Mammary epithelial cell (primary cell): ENCODE results near the gene DNMBP.

Experiments
- EZH2 ChIP-seq: IDR thresholded peaks from 2 replicates; pipeline ENCODE4 v1.6.1; 2012; ENCODE audit warnings: low read length, inconsistent platforms, borderline replicate concordance
- TF ChIP-seq, protein P1 (sequence below), 2 donors: IDR thresholded peaks in 1 of 2; conservative IDR thresholded peaks in 1 of 2; 2 replicates each; pipeline ENCODE4 v1.5.1; 2011 to 2012; ENCODE audit warnings: inconsistent platforms in 2 of 2, low read length in 2 of 2, mild to moderate bottlenecking in 2 of 2, control low read depth in 1 of 2, low read depth in 1 of 2; ENCODE audit not compliant: insufficient read depth in 1 of 2; ENCODE audit errors: extremely low read depth in 1 of 2

GRCh38 chr10:99894613-99895012, 115.1 kb downstream of the DNMBP start:
- TF ChIP-seq, protein P1, sequence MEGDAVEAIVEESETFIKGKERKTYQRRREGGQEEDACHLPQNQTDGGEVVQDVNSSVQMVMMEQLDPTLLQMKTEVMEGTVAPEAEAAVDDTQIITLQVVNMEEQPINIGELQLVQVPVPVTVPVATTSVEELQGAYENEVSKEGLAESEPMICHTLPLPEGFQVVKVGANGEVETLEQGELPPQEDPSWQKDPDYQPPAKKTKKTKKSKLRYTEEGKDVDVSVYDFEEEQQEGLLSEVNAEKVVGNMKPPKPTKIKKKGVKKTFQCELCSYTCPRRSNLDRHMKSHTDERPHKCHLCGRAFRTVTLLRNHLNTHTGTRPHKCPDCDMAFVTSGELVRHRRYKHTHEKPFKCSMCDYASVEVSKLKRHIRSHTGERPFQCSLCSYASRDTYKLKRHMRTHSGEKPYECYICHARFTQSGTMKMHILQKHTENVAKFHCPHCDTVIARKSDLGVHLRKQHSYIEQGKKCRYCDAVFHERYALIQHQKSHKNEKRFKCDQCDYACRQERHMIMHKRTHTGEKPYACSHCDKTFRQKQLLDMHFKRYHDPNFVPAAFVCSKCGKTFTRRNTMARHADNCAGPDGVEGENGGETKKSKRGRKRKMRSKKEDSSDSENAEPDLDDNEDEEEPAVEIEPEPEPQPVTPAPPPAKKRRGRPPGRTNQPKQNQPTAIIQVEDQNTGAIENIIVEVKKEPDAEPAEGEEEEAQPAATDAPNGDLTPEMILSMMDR (conservative IDR thresholded peaks at IDR 0.05 in 1 of 2, IDR thresholded peaks at IDR 0.05 in 1 of 2; ENCODE audit: extremely low read depth in 1 of 2, insufficient read depth in 1 of 2, low read depth in 1 of 2, low read length in 2 of 2), result no peak
- TF ChIP-seq EZH2, result no peak
